ENCODE results near the gene PPFIA4. TPM values are rescaled to one million over a fixed set of nuclear protein-coding genes. Genes with fewer than 3 reads are reported as not detected.

Gene PPFIA4
- total RNA-seq, 1 experiment from 2014 or later = 10.8 TPM

GRCh38 chr1:203081465-203082230 lies 55.4 kb downstream of the PPFIA4 start:
- no peaks in the 10 kb centered on the region for H3K9me3 ChIP-seq (ENCODE audit: control insufficient read depth in 1 of 2, insufficient read depth in 1 of 2, low read depth in 1 of 2, low read length in 2 of 2)
- H3K4me2 ChIP-seq (ENCODE audit: low read length) = no peak overlapping the region
- H3K9me2 ChIP-seq (ENCODE audit: insufficient read depth) = no peaks in the 10 kb centered on the region
- H3K4me1 ChIP-seq (ENCODE audit: control insufficient read depth in 1 of 2, insufficient read depth in 2 of 2, low read length in 2 of 2) = no peaks in the 10 kb centered on the region
- TF ChIP-seq, protein P1, sequence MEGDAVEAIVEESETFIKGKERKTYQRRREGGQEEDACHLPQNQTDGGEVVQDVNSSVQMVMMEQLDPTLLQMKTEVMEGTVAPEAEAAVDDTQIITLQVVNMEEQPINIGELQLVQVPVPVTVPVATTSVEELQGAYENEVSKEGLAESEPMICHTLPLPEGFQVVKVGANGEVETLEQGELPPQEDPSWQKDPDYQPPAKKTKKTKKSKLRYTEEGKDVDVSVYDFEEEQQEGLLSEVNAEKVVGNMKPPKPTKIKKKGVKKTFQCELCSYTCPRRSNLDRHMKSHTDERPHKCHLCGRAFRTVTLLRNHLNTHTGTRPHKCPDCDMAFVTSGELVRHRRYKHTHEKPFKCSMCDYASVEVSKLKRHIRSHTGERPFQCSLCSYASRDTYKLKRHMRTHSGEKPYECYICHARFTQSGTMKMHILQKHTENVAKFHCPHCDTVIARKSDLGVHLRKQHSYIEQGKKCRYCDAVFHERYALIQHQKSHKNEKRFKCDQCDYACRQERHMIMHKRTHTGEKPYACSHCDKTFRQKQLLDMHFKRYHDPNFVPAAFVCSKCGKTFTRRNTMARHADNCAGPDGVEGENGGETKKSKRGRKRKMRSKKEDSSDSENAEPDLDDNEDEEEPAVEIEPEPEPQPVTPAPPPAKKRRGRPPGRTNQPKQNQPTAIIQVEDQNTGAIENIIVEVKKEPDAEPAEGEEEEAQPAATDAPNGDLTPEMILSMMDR (IDR thresholded peaks at IDR 0.05 in 2 of 3, conservative IDR thresholded peaks at IDR 0.05 in 1 of 3; ENCODE audit: borderline replicate concordance in 1 of 3, insufficient read depth in 1 of 3, low read depth in 2 of 3, low read length in 2 of 3) = no peak
- TF ChIP-seq RAD21 (IDR thresholded peaks at IDR 0.05; ENCODE audit: low read depth) (no peak), ZNF274 (IDR thresholded peaks at IDR 0.05; ENCODE audit: low read depth, low read length) (no peak), EZH2 (IDR thresholded peaks at IDR 0.05) (no peak), YY1 (IDR thresholded peaks at IDR 0.05; ENCODE audit: extremely low read depth, insufficient replicate concordance, low read depth, low read length) (no peak)
- intact Hi-C loops (cut with micrococcal nuclease) = no loop called here
- DNase-seq (ENCODE audit: low read depth, low spot score) (no peak), ATAC-seq (no peak)
- H3K79me2 ChIP-seq (ENCODE audit: insufficient read depth, low read length) = no peaks in the 10 kb centered on the region
- H4K20me1 ChIP-seq (ENCODE audit: insufficient read depth) = no peaks in the 10 kb centered on the region
- BruUV-seq (replicated peaks) = no TSS peak
- no peak overlapping the region for H3K4me3 ChIP-seq (replicated peaks in 1 of 2; ENCODE audit: low read depth in 1 of 2, low read length in 2 of 2)
- RAD21 ChIA-PET (ENCODE audit: low non-redundant PET in 1 of 2, low total read pairs in 2 of 2, uncharacterized antibody in 2 of 2, unreplicated experiment in 2 of 2) = no interaction called here
- no peak overlapping the region for H2AFZ ChIP-seq (ENCODE audit: low read depth, low read length, poor library complexity, severe bottlenecking)
- H3K36me3 ChIP-seq (ENCODE audit: control insufficient read depth in 1 of 2, insufficient read depth in 2 of 2, low read length in 2 of 2) = no peaks in the 10 kb centered on the region; a peak in 1 of 4 replicates
- H3K9ac ChIP-seq (ENCODE audit: low read length) = no peak overlapping the region
- CTCF ChIA-PET = interaction anchor here (1.0 to 1.5 kb wide), 2 partner anchors 134 to 187 kb away, joined by 3 to 5 read pairs; no protein-coding TSS in a partner anchor
- no peaks in the 10 kb centered on the region for H3K27me3 ChIP-seq (ENCODE audit: insufficient read depth, low read length)
- POLR2A ChIA-PET = no interaction called here
- no peak overlapping the region for H3K27ac ChIP-seq (ENCODE audit: low read depth, low read length)

GRCh38 chr1:203082231-203082505 lies 55.9 kb downstream of the PPFIA4 start:
- ChIA-PET CTCF (interaction anchor here (1.0 to 1.5 kb wide), 2 partner anchors 134 to 187 kb away, joined by 3 to 5 read pairs; no protein-coding TSS in a partner anchor), POLR2A (no interaction called here), RAD21 (ENCODE audit: low non-redundant PET in 1 of 2, low total read pairs in 2 of 2, uncharacterized antibody in 2 of 2, unreplicated experiment in 2 of 2) (no interaction called here)
- no peak overlapping the region for H3K4me2 ChIP-seq (ENCODE audit: low read length)
- no peaks in the 10 kb centered on the region for H3K4me1 ChIP-seq (ENCODE audit: control insufficient read depth in 1 of 2, insufficient read depth in 2 of 2, low read length in 2 of 2)
- H4K20me1 ChIP-seq (ENCODE audit: insufficient read depth) = no peaks in the 10 kb centered on the region
- DNase-seq (ENCODE audit: low read depth, low spot score) = no peak
- H3K9ac ChIP-seq (ENCODE audit: low read length) = no peak overlapping the region
- no peak for ATAC-seq
- H3K27me3 ChIP-seq (ENCODE audit: insufficient read depth, low read length) = no peaks in the 10 kb centered on the region
- H3K36me3 ChIP-seq (ENCODE audit: control insufficient read depth in 1 of 2, insufficient read depth in 2 of 2, low read length in 2 of 2) = no peaks in the 10 kb centered on the region; a peak in 1 of 4 replicates
- no peaks in the 10 kb centered on the region for H3K79me2 ChIP-seq (ENCODE audit: insufficient read depth, low read length)
- no peak overlapping the region for H2AFZ ChIP-seq (ENCODE audit: low read depth, low read length, poor library complexity, severe bottlenecking)
- H3K4me3 ChIP-seq (replicated peaks in 1 of 2; ENCODE audit: low read depth in 1 of 2, low read length in 2 of 2) = no peak overlapping the region
- no peak overlapping the region for H3K27ac ChIP-seq (ENCODE audit: low read depth, low read length)
- TF ChIP-seq EZH2phosphoT487 (IDR thresholded peaks at IDR 0.05; ENCODE audit: borderline replicate concordance) = no peak
- intact Hi-C loops (cut with micrococcal nuclease) = no loop called here
- H3K9me3 ChIP-seq (ENCODE audit: control insufficient read depth in 1 of 2, insufficient read depth in 1 of 2, low read depth in 1 of 2, low read length in 2 of 2) = no peaks in the 10 kb centered on the region
- no TSS peak for BruUV-seq (replicated peaks)
- H3K9me2 ChIP-seq (ENCODE audit: insufficient read depth) = no peaks in the 10 kb centered on the region

Data from HCT116 (cell line).